ENCODE measurements around the gene CREB3L1. TPM values are rescaled to one million over a fixed set of nuclear protein-coding genes. Genes with fewer than 3 reads are reported as not detected.

CREB3L1 gene
- total RNA-seq, 1 donor: 0.10 TPM

- no peak overlapping the region for H3K4me3 ChIP-seq (ENCODE audit: low read length)
- no peaks in the 10 kb centered on the region for H3K9me3 ChIP-seq (ENCODE audit: low read depth, low read length)
- H3K27me3 ChIP-seq (ENCODE audit: insufficient read depth, low read length): peaks cover 35% of the 10 kb centered on the region
- peaks cover 8% of the 10 kb centered on the region for H3K4me1 ChIP-seq (ENCODE audit: insufficient read depth, low read length)
Observed at GRCh38 chr11:46278387-46279125, 1.1 kb downstream of the CREB3L1 start.

GRCh38 chr11:46279126-46280099 is 2.0 kb downstream of the CREB3L1 start:
- Histone ChIP-seq H3K9me3 (ENCODE audit: low read depth, low read length) (no peaks in the 10 kb centered on the region), H3K4me1 (ENCODE audit: insufficient read depth, low read length) (peaks cover 8% of the 10 kb centered on the region), H3K4me3 (ENCODE audit: low read length) (no peak overlapping the region), H3K27me3 (ENCODE audit: insufficient read depth, low read length) (peaks cover 35% of the 10 kb centered on the region)

GRCh38 chr11:46280706-46281105 is 3.2 kb downstream of the CREB3L1 start:
- H3K27me3 ChIP-seq (ENCODE audit: insufficient read depth, low read length): peaks cover 35% of the 10 kb centered on the region
- H3K9me3 ChIP-seq (ENCODE audit: low read depth, low read length): no peaks in the 10 kb centered on the region
- H3K4me3 ChIP-seq (ENCODE audit: low read length): no peak overlapping the region
- H3K4me1 ChIP-seq (ENCODE audit: insufficient read depth, low read length): peaks cover 8% of the 10 kb centered on the region

GRCh38 chr11:46281371-46281831 is 3.9 kb downstream of the CREB3L1 start:
- Histone ChIP-seq H3K9me3 (ENCODE audit: low read depth, low read length) (no peaks in the 10 kb centered on the region), H3K27me3 (ENCODE audit: insufficient read depth, low read length) (peaks cover 29% of the 10 kb centered on the region), H3K4me1 (ENCODE audit: insufficient read depth, low read length) (peaks cover 8% of the 10 kb centered on the region), H3K4me3 (ENCODE audit: low read length) (no peak overlapping the region)

- H3K4me1 ChIP-seq (ENCODE audit: insufficient read depth, low read length): peaks cover 2% of the 10 kb centered on the region
- H3K27me3 ChIP-seq (ENCODE audit: insufficient read depth, low read length): no peaks in the 10 kb centered on the region
- no peak overlapping the region for H3K4me3 ChIP-seq (ENCODE audit: low read length)
- H3K9me3 ChIP-seq (ENCODE audit: low read depth, low read length): no peaks in the 10 kb centered on the region
Observed at GRCh38 chr11:46285173-46285572, 7.7 kb downstream of the CREB3L1 start.

- Histone ChIP-seq H3K4me1 (ENCODE audit: insufficient read depth, low read length) (peaks cover 5% of the 10 kb centered on the region), H3K27me3 (ENCODE audit: insufficient read depth, low read length) (no peaks in the 10 kb centered on the region), H3K9me3 (ENCODE audit: low read depth, low read length) (no peaks in the 10 kb centered on the region), H3K4me3 (ENCODE audit: low read length) (no peak overlapping the region)
Observed at GRCh38 chr11:46285594-46286033, 8.2 kb downstream of the CREB3L1 start.

- H3K4me1 ChIP-seq (ENCODE audit: insufficient read depth, low read length): peaks cover 5% of the 10 kb centered on the region
- H3K9me3 ChIP-seq (ENCODE audit: low read depth, low read length): no peaks in the 10 kb centered on the region
- no peaks in the 10 kb centered on the region for H3K27me3 ChIP-seq (ENCODE audit: insufficient read depth, low read length)
- H3K4me3 ChIP-seq (ENCODE audit: low read length): no peak overlapping the region
Observed at GRCh38 chr11:46286789-46287188, 9.3 kb downstream of the CREB3L1 start.

- H3K27me3 ChIP-seq (ENCODE audit: insufficient read depth, low read length): no peaks in the 10 kb centered on the region
- H3K4me1 ChIP-seq (ENCODE audit: insufficient read depth, low read length): peaks cover 5% of the 10 kb centered on the region
- no peaks in the 10 kb centered on the region for H3K9me3 ChIP-seq (ENCODE audit: low read depth, low read length)
- no peak overlapping the region for H3K4me3 ChIP-seq (ENCODE audit: low read length)
Observed at GRCh38 chr11:46288451-46288850, 11.0 kb downstream of the CREB3L1 start.

- Histone ChIP-seq H3K9me3 (ENCODE audit: low read depth, low read length) (no peaks in the 10 kb centered on the region), H3K27me3 (ENCODE audit: insufficient read depth, low read length) (no peaks in the 10 kb centered on the region), H3K4me3 (ENCODE audit: low read length) (no peak overlapping the region), H3K4me1 (ENCODE audit: insufficient read depth, low read length) (peaks cover 6% of the 10 kb centered on the region)
Observed at GRCh38 chr11:46290011-46290410, 12.5 kb downstream of the CREB3L1 start.

GRCh38 chr11:46290598-46291309 is 13.3 kb downstream of the CREB3L1 start:
- Histone ChIP-seq H3K9me3 (ENCODE audit: low read depth, low read length) (no peaks in the 10 kb centered on the region), H3K4me1 (ENCODE audit: insufficient read depth, low read length) (peaks cover 13% of the 10 kb centered on the region)

GRCh38 chr11:46291441-46292150 is 14.1 kb downstream of the CREB3L1 start:
- peaks cover 19% of the 10 kb centered on the region for H3K4me1 ChIP-seq (ENCODE audit: insufficient read depth, low read length)
- no peaks in the 10 kb centered on the region for H3K9me3 ChIP-seq (ENCODE audit: low read depth, low read length)
- H3K27me3 ChIP-seq (ENCODE audit: insufficient read depth, low read length): peaks cover 10% of the 10 kb centered on the region
- H3K4me3 ChIP-seq (ENCODE audit: low read length): no peak overlapping the region

More at GRCh38 chr11:46290598-46291309, 13.3 kb downstream of the CREB3L1 start:
- no peak overlapping the region for H3K4me3 ChIP-seq (ENCODE audit: low read length)
- peaks cover 1% of the 10 kb centered on the region for H3K27me3 ChIP-seq (ENCODE audit: insufficient read depth, low read length)

- Histone ChIP-seq H3K4me3 (ENCODE audit: low read length) (no peak overlapping the region), H3K9me3 (ENCODE audit: low read depth, low read length) (no peaks in the 10 kb centered on the region), H3K27me3 (ENCODE audit: insufficient read depth, low read length) (peaks cover 20% of the 10 kb centered on the region), H3K4me1 (ENCODE audit: insufficient read depth, low read length) (peaks cover 19% of the 10 kb centered on the region)
Observed at GRCh38 chr11:46293066-46293465, 15.6 kb downstream of the CREB3L1 start.

- peaks cover 19% of the 10 kb centered on the region for H3K4me1 ChIP-seq (ENCODE audit: insufficient read depth, low read length)
- H3K9me3 ChIP-seq (ENCODE audit: low read depth, low read length): no peaks in the 10 kb centered on the region
- H3K27me3 ChIP-seq (ENCODE audit: insufficient read depth, low read length): peaks cover 20% of the 10 kb centered on the region
Observed at GRCh38 chr11:46293641-46294103, 16.2 kb downstream of the CREB3L1 start.

More at GRCh38 chr11:46293641-46294103, 16.2 kb downstream of the CREB3L1 start:
- no peak overlapping the region for H3K4me3 ChIP-seq (ENCODE audit: low read length)
